Lower lobe of right lung (tissue), 2 donors: ENCODE measurements around the gene PAXIP1. TPM values are rescaled to one million over a fixed set of nuclear protein-coding genes. Genes with fewer than 3 reads are reported as not detected.

ENCODE experiments used
- ATAC-seq, 2 donors: fragments of 200-7000 bp; cut with Tn5 transposase; one replicate each; pipeline ENCODE4 v1.9.1; 2020 to 2022; ENCODE audit warnings: mild to moderate bottlenecking in 2 of 2, moderate library complexity in 2 of 2
- DNase-seq: peaks from one replicate; pipeline ENCODE4 v3.0.0-alpha.2; 2020
- H3K27ac ChIP-seq: fragments of 200-600 bp; one replicate; pipeline ENCODE4 v1.8.0; 2022
- H3K27me3 ChIP-seq: fragments of 200-600 bp; one replicate; pipeline ENCODE4 v1.8.0; 2022; ENCODE audit warnings: low read depth
- H3K36me3 ChIP-seq: fragments of 200-600 bp; one replicate; pipeline ENCODE4 v1.8.0; 2022; ENCODE audit warnings: mild to moderate bottlenecking
- H3K4me1 ChIP-seq: fragments of 200-600 bp; one replicate; pipeline ENCODE4 v1.8.0; 2022
- H3K4me3 ChIP-seq: fragments of 200-600 bp; one replicate; pipeline ENCODE4 v1.8.0; 2022; ENCODE audit warnings: mild to moderate bottlenecking
- H3K9me3 ChIP-seq: fragments of 200-600 bp; one replicate; pipeline ENCODE4 v1.8.0; 2022
- intact Hi-C: fragments of 100-400 bp; cut with DNase I; formaldehyde crosslinking; loops from one replicate; pipeline ENCODE4 v1.11.0; 2022
- total RNA-seq: library from RNA; stranded (reverse); fragmentation: NEBNext Ultra II Directional; extraction: Animal tissue kit (Norgen Biotek cat#: 25700); gene quantifications from one replicate; pipeline ENCODE4 v1.2.1, GENCODE V29; 2021
- TF ChIP-seq, protein P1 (sequence below): fragments of 200-600 bp; IDR thresholded peaks from one replicate; pipeline ENCODE4 v1.8.0; 2022; ENCODE audit warnings: antibody characterized with exemption, mild to moderate bottlenecking
- donor health status: DM: no; HTN: yes; CAD: no; lungs with severe emphysema.

The PAXIP1 gene
- total RNA-seq, 1 donor from 2014 or later: 9.5 TPM

DNA sequence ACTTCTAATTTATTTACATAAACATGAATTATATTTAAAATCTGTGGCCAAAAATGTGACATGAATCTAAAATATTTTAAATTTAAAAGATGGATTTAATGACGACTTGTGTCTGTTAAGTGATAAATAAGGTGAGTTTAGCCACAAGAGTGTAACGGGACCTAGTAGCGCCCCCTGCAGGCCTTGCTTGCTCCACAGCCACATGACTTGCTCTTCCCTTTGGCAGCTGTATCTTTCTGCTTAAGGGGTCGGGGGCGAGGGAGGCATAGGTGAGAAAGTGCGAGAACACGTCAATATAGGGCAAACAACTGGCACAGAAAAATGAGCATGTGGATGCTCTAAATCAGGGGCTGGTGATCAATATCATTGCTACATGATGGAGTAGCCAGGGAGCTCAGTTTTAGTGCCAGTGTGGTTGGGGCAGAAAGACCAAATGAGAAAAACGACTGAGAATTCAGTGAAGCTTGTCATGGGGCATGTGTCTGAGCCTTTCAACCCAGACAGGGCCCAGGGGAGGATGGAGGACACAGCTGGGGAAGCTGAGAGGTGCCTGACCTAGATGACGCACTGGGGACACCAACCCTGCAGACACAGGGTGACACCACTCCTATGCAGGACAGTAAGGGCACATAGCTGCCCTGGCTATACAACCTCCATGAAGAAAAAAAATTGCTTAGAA is 49.8 kb downstream of the PAXIP1 start:
- Histone ChIP-seq H3K4me3 (no peak overlapping the region), H3K27ac (no peak overlapping the region), H3K36me3 (peaks cover 79% of the 10 kb centered on the region), H3K27me3 (no peaks in the 10 kb centered on the region), H3K4me1 (no peaks in the 10 kb centered on the region), H3K9me3 (no peaks in the 10 kb centered on the region)
- TF ChIP-seq, protein P1, sequence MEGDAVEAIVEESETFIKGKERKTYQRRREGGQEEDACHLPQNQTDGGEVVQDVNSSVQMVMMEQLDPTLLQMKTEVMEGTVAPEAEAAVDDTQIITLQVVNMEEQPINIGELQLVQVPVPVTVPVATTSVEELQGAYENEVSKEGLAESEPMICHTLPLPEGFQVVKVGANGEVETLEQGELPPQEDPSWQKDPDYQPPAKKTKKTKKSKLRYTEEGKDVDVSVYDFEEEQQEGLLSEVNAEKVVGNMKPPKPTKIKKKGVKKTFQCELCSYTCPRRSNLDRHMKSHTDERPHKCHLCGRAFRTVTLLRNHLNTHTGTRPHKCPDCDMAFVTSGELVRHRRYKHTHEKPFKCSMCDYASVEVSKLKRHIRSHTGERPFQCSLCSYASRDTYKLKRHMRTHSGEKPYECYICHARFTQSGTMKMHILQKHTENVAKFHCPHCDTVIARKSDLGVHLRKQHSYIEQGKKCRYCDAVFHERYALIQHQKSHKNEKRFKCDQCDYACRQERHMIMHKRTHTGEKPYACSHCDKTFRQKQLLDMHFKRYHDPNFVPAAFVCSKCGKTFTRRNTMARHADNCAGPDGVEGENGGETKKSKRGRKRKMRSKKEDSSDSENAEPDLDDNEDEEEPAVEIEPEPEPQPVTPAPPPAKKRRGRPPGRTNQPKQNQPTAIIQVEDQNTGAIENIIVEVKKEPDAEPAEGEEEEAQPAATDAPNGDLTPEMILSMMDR: peak; percentile 74
- ATAC-seq (no peak), DNase-seq (peak; percentile 74)
- intact Hi-C loops: no loop called here

DNA sequence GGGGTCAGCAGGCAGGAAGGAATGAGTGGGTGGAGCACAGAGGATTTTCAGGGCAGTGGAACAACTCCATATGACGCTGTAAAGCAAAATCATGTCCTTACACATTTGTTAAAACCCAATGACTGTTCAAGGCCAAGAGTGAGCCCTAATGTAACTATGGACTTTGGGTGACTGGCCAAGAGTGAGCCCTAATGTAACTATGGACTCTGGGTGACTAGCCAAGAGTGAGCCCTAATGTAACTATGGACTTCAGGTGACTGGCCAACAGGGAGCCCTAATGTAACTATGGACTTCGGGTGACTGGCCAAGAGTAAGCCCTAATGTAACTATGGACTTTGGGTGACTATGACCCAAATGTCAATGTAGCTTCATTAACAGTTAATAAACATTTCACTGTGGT is 52.0 kb downstream of the PAXIP1 start:
- no peak for ATAC-seq
- H3K27me3 ChIP-seq: no peaks in the 10 kb centered on the region
- no peak overlapping the region for H3K4me3 ChIP-seq
- intact Hi-C loops: no loop called here
- H3K36me3 ChIP-seq: peaks cover 86% of the 10 kb centered on the region
- no peaks in the 10 kb centered on the region for H3K4me1 ChIP-seq
- no peaks in the 10 kb centered on the region for H3K9me3 ChIP-seq
- TF ChIP-seq, protein P1: no peak
- no peak overlapping the region for H3K27ac ChIP-seq
- no peak for DNase-seq

DNA sequence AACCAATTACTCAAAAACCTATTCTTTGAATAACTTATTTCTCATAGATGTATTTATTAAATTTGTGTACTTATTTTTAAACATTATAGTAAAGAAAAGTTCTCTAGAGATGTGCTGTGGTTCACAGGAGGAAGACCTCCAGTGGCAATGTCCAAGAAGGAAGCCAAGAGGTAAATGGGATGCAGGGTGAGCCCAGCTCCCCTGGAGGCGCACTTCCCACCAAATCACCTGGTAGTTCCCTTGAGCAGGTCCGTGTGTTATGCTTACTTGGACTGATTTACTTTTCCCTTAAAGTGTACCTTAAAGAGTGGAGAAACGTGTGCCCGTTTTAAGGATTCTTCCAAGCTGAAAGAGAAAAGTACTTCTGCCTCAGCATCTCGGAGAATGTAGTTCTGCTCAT is 55.3 kb downstream of the PAXIP1 start:
- no peak overlapping the region for H3K27ac ChIP-seq
- H3K9me3 ChIP-seq: no peaks in the 10 kb centered on the region
- intact Hi-C loops: no loop called here
- no peaks in the 10 kb centered on the region for H3K4me1 ChIP-seq
- H3K36me3 ChIP-seq: peaks cover 86% of the 10 kb centered on the region
- H3K4me3 ChIP-seq: no peak overlapping the region
- H3K27me3 ChIP-seq: no peaks in the 10 kb centered on the region
- ATAC-seq (no peak), DNase-seq (no peak)
- TF ChIP-seq, protein P1: no peak

DNA sequence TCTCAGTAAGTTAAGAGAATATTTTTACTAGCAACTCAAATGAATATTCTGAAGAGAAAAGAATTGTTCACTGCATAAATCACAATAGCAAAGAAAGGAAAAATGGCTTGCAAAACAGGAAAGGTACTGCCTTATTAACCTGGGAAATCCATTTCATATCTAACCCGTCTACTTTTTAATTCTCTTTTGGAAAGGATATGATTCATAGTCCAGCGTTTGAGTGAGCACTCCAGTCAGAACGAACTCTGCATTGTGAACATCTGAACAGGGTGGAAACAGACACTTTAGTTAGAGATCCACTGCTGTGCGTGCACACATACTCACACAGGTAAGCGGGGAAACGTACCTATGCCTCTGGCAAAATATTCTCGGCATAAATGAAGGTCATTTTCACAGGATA is 56.8 kb downstream of the PAXIP1 start:
- Histone ChIP-seq H3K36me3 (peaks cover 82% of the 10 kb centered on the region), H3K4me3 (no peak overlapping the region), H3K4me1 (no peaks in the 10 kb centered on the region), H3K27me3 (no peaks in the 10 kb centered on the region), H3K9me3 (no peaks in the 10 kb centered on the region), H3K27ac (no peak overlapping the region)
- no peak for ATAC-seq
- TF ChIP-seq, protein P1: no peak
- DNase-seq: no peak
- intact Hi-C loops: no loop called here

DNA sequence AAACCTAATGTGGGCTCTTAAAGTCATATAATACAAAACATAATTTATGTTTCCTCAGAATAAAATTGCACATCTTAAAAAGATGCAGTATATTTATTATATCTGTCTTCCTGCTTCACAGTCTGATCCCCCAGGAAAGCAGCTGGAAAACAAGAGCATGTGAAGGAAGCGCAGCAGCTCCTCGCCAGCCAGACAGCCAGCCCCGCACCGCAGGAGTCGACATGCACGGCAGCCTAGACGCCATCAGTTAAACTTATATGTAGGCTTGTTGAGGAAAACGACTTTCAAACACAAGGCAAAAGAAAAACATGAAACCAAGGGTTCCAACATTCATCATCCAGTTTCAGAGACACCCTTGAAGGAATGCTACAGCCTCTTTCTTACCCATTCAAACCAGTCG is 59.0 kb downstream of the PAXIP1 start:
- no peak overlapping the region for H3K4me3 ChIP-seq
- no peaks in the 10 kb centered on the region for H3K9me3 ChIP-seq
- H3K4me1 ChIP-seq: no peaks in the 10 kb centered on the region
- peaks cover 60% of the 10 kb centered on the region for H3K36me3 ChIP-seq
- H3K27me3 ChIP-seq: no peaks in the 10 kb centered on the region
- TF ChIP-seq, protein P1: no peak
- intact Hi-C loops: no loop called here
- no peak overlapping the region for H3K27ac ChIP-seq
- DNase-seq: no peak
- no peak for ATAC-seq
